Breast epithelium (tissue), 3 donors: ENCODE data around the gene MYF5.

ENCODE experiments used
- CTCF ChIP-seq, 3 donors: fragments of 450-650 bp; IDR thresholded peaks; one replicate each; pipeline ENCODE4 v1.5.1; 2016 to 2017; ENCODE audit warnings: antibody characterized with exemption in 3 of 3, mild to moderate bottlenecking in 3 of 3, moderate library complexity in 3 of 3
- POLR2A ChIP-seq: fragments of 450-650 bp; IDR thresholded peaks from one replicate; pipeline ENCODE4 v1.6.1; 2016; ENCODE audit warnings: antibody characterized with exemption, mild to moderate bottlenecking, moderate library complexity

GRCh38 chr12:80698847-80699542, 17.7 kb upstream of the MYF5 start:
- no peak for TF ChIP-seq CTCF (IDR thresholded peaks at IDR 0.05)
- TF ChIP-seq POLR2A, result no peak
